HepG2 (cell line): Measurements from ENCODE around the gene ALDH3A2. TPM values are rescaled to one million over a fixed set of nuclear protein-coding genes. Genes with fewer than 3 reads are reported as not detected.
A peak's percentile ranks its signal among the peaks of the same experiment; 100 is the strongest.

Experiments used
- ARID2 ChIP-seq: sonication (generic); formaldehyde crosslinking; IDR thresholded peaks from 2 replicates; pipeline ENCODE4 v1.8.1; 2022; ENCODE audit warnings: mild to moderate bottlenecking, missing genetic modification reagents, borderline replicate concordance
- CENPT ChIP-seq: sonication (generic); formaldehyde crosslinking; IDR thresholded peaks from 2 replicates; pipeline ENCODE4 v1.8.0; 2022; ENCODE audit warnings: low read depth, mild to moderate bottlenecking, moderate library complexity, missing genetic modification reagents
- CHCHD3 ChIP-seq: sonication (generic); formaldehyde crosslinking; IDR thresholded peaks from 2 replicates; pipeline ENCODE4 v1.8.0; 2022; ENCODE audit warnings: mild to moderate bottlenecking, missing genetic modification reagents, moderate library complexity
- FOXK2 ChIP-seq: fragments of 450-650 bp; IDR thresholded peaks from 2 replicates; pipeline ENCODE4 v1.6.1; 2016
- KLF13 ChIP-seq: sonication (generic); formaldehyde crosslinking; IDR thresholded peaks from 2 replicates; pipeline ENCODE4 v1.4.0; 2020; ENCODE audit warnings: mild to moderate bottlenecking, missing genetic modification reagents
- MYC ChIP-seq: sonication (generic); formaldehyde crosslinking; IDR thresholded peaks from 2 replicates; pipeline ENCODE4 v1.9.0; 2021; ENCODE audit warnings: missing genetic modification reagents, borderline replicate concordance
- TEAD3 ChIP-seq: optimal IDR thresholded peaks from 2 replicates; pipeline ENCODE3; 2016; ENCODE audit warnings: borderline replicate concordance
- ZBTB21 ChIP-seq: sonication (generic); formaldehyde crosslinking; IDR thresholded peaks from 2 replicates; pipeline ENCODE4 v1.4.0; 2020; ENCODE audit warnings: missing genetic modification reagents
- ZFP41 ChIP-seq: sonication (generic); formaldehyde crosslinking; IDR thresholded peaks from 2 replicates; pipeline ENCODE4 v1.4.0; 2020; ENCODE audit warnings: mild to moderate bottlenecking, missing genetic modification reagents, borderline replicate concordance
- ZNF20 ChIP-seq: sonication (generic); formaldehyde crosslinking; IDR thresholded peaks from 2 replicates; pipeline ENCODE4 v1.4.0; 2020; ENCODE audit warnings: mild to moderate bottlenecking, moderate library complexity, missing genetic modification reagents
- ZNF296 ChIP-seq: sonication (generic); formaldehyde crosslinking; conservative IDR thresholded peaks from 2 replicates; pipeline ENCODE4 v1.5.0; 2020; ENCODE audit warnings: mild to moderate bottlenecking, missing genetic modification reagents
- ZNF510 ChIP-seq: sonication (generic); formaldehyde crosslinking; IDR thresholded peaks from 2 replicates; pipeline ENCODE4 v1.4.0; 2020; ENCODE audit warnings: low read depth, mild to moderate bottlenecking, missing genetic modification reagents
- ZNF567 ChIP-seq: sonication (generic); formaldehyde crosslinking; IDR thresholded peaks from 2 replicates; pipeline ENCODE4 v1.8.1; 2023; ENCODE audit warnings: mild to moderate bottlenecking, missing genetic modification reagents, borderline replicate concordance
- polyA plus RNA-seq, 8 experiments: library from polyadenylated mRNA; depleted of rRNA in 3 of 8; stranded (reverse) in 7 of 8; unstranded in 1 of 8; fragments of >200 nt; fragmentation: Illumina TruSeq in 4 of 8; extraction: Trizol in 4 of 8; gene quantifications; 2 replicates each; pipeline versions ENCODE4 v1.2.1 to v1.2.3, GENCODE V29; 2011 to 2016; ENCODE audit warnings: low read depth in 4 of 8, missing spikeins in 1 of 8, mixed read lengths in 1 of 8; ENCODE audit not compliant: insufficient read depth in 1 of 8
- total RNA-seq, 5 experiments: library from RNA; depleted of rRNA; stranded (reverse); fragments of >200 nt; fragmentation: Illumina TruSeq; extraction: Trizol; gene quantifications; 2 replicates each; pipeline ENCODE4 v1.2.3, GENCODE V29; 2016; ENCODE audit warnings: low read depth in 1 of 5
- TF ChIP-seq, protein P1 (sequence below): sonication (generic); formaldehyde crosslinking; IDR thresholded peaks from 2 replicates; pipeline ENCODE4 v1.4.0; 2020; ENCODE audit warnings: low read depth, mild to moderate bottlenecking, missing genetic modification reagents
- TF ChIP-seq, protein P2 (sequence below): sonication (generic); formaldehyde crosslinking; IDR thresholded peaks from 2 replicates; pipeline ENCODE4 v1.9.0; 2021; ENCODE audit warnings: missing genetic modification reagents, mild to moderate bottlenecking, borderline replicate concordance
- TF ChIP-seq, protein P3 (sequence below): sonication (generic); formaldehyde crosslinking; IDR thresholded peaks from 2 replicates; pipeline ENCODE4 v1.4.0; 2020; ENCODE audit warnings: missing genetic modification reagents, borderline replicate concordance
- TF ChIP-seq, protein P4 (sequence below): sonication (generic); formaldehyde crosslinking; IDR thresholded peaks from 2 replicates; pipeline ENCODE4 v1.9.0; 2022; ENCODE audit warnings: low read depth, missing genetic modification reagents
- TF ChIP-seq, protein P5 (sequence below): sonication (generic); formaldehyde crosslinking; conservative IDR thresholded peaks from 2 replicates; pipeline ENCODE4 v1.8.0; 2022; ENCODE audit warnings: low read depth, missing genetic modification reagents

Gene ALDH3A2
- total and polyA plus RNA-seq, 2 of the 13 experiments (the other 11 are each of a cell fraction or from before 2014, with no cell fraction given), result 80.8 to 180 TPM

DNA sequence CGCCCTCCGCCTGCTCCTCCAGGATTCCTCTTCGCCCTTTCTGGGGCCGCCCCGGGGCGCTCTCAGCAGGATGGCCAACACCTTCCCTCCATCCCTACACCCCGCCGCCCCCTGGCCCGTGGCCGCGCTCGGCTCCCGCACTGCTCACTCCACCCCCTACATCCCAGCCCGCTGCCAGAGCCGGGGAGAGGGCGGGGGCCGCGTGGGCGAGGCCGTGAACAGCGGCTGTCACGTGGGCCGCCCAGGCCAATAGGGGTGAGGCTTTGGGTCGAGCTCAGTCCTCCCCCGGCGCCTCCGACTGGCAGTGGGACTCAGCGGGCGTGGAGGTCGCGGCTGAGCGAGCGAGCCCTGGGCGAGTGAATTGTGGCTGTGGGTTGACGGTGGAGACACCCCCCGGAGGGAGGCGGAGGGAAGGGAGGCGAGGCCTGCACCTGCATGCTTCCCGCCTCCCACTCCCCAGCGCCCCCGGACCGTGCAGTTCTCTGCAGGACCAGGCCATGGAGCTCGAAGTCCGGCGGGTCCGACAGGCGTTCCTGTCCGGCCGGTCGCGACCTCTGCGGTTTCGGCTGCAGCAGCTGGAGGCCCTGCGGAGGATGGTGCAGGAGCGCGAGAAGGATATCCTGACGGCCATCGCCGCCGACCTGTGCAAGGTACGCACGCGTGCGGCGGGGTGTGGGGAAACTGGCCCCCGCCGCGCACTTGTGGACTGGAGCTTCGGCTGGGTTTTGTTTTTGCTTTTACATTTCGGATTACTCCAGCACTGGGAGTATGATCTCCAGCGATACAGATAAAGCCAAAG lies at the start of gene ALDH3A2 (continued):
- TF ChIP-seq, protein P1, sequence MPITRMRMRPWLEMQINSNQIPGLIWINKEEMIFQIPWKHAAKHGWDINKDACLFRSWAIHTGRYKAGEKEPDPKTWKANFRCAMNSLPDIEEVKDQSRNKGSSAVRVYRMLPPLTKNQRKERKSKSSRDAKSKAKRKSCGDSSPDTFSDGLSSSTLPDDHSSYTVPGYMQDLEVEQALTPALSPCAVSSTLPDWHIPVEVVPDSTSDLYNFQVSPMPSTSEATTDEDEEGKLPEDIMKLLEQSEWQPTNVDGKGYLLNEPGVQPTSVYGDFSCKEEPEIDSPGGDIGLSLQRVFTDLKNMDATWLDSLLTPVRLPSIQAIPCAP (CRISPR knock-in tag), result no peak
- TF ChIP-seq FOXK2, result no peak
- no peak; the same call in none of the 2 replicates for TF ChIP-seq CHCHD3
- no peak for TF ChIP-seq CENPT (CRISPR knock-in tag)
- TF ChIP-seq ZNF20 (CRISPR knock-in tag), result 0 out of 2 replicates have a peak, but pooled peaks have one; percentile 81
- TF ChIP-seq, protein P2, sequence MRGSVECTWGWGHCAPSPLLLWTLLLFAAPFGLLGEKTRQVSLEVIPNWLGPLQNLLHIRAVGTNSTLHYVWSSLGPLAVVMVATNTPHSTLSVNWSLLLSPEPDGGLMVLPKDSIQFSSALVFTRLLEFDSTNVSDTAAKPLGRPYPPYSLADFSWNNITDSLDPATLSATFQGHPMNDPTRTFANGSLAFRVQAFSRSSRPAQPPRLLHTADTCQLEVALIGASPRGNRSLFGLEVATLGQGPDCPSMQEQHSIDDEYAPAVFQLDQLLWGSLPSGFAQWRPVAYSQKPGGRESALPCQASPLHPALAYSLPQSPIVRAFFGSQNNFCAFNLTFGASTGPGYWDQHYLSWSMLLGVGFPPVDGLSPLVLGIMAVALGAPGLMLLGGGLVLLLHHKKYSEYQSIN (CRISPR knock-in tag), result no peak
- TF ChIP-seq, protein P3, sequence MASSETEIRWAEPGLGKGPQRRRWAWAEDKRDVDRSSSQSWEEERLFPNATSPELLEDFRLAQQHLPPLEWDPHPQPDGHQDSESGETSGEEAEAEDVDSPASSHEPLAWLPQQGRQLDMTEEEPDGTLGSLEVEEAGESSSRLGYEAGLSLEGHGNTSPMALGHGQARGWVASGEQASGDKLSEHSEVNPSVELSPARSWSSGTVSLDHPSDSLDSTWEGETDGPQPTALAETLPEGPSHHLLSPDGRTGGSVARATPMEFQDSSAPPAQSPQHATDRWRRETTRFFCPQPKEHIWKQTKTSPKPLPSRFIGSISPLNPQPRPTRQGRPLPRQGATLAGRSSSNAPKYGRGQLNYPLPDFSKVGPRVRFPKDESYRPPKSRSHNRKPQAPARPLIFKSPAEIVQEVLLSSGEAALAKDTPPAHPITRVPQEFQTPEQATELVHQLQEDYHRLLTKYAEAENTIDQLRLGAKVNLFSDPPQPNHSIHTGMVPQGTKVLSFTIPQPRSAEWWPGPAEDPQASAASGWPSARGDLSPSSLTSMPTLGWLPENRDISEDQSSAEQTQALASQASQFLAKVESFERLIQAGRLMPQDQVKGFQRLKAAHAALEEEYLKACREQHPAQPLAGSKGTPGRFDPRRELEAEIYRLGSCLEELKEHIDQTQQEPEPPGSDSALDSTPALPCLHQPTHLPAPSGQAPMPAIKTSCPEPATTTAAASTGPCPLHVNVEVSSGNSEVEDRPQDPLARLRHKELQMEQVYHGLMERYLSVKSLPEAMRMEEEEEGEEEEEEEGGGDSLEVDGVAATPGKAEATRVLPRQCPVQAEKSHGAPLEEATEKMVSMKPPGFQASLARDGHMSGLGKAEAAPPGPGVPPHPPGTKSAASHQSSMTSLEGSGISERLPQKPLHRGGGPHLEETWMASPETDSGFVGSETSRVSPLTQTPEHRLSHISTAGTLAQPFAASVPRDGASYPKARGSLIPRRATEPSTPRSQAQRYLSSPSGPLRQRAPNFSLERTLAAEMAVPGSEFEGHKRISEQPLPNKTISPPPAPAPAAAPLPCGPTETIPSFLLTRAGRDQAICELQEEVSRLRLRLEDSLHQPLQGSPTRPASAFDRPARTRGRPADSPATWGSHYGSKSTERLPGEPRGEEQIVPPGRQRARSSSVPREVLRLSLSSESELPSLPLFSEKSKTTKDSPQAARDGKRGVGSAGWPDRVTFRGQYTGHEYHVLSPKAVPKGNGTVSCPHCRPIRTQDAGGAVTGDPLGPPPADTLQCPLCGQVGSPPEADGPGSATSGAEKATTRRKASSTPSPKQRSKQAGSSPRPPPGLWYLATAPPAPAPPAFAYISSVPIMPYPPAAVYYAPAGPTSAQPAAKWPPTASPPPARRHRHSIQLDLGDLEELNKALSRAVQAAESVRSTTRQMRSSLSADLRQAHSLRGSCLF (CRISPR knock-in tag), result peak; percentile 39; the same call in 1 of the 2 replicates
- peak; percentile 80 for TF ChIP-seq TEAD3 (CRISPR knock-in tag)
- TF ChIP-seq ARID2 (CRISPR knock-in tag), result peak; percentile 70; the same call in 1 of the 2 replicates
- TF ChIP-seq, protein P4, sequence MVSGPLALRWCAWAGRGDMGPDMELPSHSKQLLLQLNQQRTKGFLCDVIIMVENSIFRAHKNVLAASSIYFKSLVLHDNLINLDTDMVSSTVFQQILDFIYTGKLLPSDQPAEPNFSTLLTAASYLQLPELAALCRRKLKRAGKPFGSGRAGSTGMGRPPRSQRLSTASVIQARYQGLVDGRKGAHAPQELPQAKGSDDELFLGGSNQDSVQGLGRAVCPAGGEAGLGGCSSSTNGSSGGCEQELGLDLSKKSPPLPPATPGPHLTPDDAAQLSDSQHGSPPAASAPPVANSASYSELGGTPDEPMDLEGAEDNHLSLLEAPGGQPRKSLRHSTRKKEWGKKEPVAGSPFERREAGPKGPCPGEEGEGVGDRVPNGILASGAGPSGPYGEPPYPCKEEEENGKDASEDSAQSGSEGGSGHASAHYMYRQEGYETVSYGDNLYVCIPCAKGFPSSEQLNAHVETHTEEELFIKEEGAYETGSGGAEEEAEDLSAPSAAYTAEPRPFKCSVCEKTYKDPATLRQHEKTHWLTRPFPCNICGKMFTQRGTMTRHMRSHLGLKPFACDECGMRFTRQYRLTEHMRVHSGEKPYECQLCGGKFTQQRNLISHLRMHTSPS, result peak; percentile 84
- TF ChIP-seq MYC, result peak; percentile 97; the same call in 1 of the 2 replicates
- TF ChIP-seq ZNF510 (CRISPR knock-in tag), result peak; percentile 71; the same call in 1 of the 2 replicates
- 0 out of 2 replicates have a peak, but pooled peaks have one; percentile 4 for TF ChIP-seq ZFP41
- TF ChIP-seq, protein P5, sequence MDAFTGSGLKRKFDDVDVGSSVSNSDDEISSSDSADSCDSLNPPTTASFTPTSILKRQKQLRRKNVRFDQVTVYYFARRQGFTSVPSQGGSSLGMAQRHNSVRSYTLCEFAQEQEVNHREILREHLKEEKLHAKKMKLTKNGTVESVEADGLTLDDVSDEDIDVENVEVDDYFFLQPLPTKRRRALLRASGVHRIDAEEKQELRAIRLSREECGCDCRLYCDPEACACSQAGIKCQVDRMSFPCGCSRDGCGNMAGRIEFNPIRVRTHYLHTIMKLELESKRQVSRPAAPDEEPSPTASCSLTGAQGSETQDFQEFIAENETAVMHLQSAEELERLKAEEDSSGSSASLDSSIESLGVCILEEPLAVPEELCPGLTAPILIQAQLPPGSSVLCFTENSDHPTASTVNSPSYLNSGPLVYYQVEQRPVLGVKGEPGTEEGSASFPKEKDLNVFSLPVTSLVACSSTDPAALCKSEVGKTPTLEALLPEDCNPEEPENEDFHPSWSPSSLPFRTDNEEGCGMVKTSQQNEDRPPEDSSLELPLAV (CRISPR knock-in tag), result peak; percentile 72; the same call in 1 of the 2 replicates
- TF ChIP-seq ZBTB21 (CRISPR knock-in tag), result no peak
- no peak; the same call in 1 of the 2 replicates for TF ChIP-seq ZNF567 (CRISPR knock-in tag)
- TF ChIP-seq ZNF296 (CRISPR knock-in tag), result peak; percentile 95
- 0 out of 2 replicates have a peak, but pooled peaks have one; percentile 62 for TF ChIP-seq KLF13 (CRISPR knock-in tag)
